GM12801 (cell line): ENCODE measurements around the gene IFITM1.

Experiments used
- CTCF ChIP-seq: IDR thresholded peaks from one replicate; pipeline ENCODE4 v1.5.1; 2011; ENCODE audit warnings: control low read depth; ENCODE audit not compliant: insufficient read length; ENCODE audit errors: extremely low read depth

IFITM1 gene

DNA sequence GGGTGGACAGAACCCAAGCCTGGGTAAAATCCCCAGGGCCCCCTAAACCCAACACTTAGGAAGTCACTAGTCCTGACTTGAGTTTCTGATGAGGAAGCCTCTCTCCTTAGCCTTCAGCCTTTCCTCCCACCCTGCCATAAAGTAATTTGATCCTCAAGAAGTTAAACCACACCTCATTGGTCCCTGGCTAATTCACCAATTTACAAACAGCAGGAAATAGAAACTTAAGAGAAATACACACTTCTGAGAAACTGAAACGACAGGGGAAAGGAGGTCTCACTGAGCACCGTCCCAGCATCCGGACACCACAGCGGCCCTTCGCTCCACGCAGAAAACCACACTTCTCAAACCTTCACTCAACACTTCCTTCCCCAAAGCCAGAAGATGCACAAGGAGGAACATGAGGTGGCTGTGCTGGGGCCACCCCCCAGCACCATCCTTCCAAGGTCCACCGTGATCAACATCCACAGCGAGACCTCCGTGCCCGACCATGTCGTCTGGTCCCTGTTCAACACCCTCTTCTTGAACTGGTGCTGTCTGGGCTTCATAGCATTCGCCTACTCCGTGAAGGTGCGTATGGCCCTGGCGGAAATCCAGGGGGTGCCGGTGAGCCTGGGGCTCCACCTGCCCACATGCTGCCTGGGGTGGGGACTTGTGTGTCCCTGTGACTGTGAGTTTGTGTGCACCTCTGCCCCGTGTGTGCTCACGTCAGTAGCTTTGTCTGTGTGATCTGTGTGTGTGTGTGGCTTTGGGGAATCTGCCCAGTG, at the start of gene IFITM1:
Gene IFITM1, plus strand, starts transcription at position 254 of the 767 bp plus-strand sequence. Its CDS starts 131 bp downstream, at position 385.
- TF ChIP-seq CTCF = no peak

DNA sequence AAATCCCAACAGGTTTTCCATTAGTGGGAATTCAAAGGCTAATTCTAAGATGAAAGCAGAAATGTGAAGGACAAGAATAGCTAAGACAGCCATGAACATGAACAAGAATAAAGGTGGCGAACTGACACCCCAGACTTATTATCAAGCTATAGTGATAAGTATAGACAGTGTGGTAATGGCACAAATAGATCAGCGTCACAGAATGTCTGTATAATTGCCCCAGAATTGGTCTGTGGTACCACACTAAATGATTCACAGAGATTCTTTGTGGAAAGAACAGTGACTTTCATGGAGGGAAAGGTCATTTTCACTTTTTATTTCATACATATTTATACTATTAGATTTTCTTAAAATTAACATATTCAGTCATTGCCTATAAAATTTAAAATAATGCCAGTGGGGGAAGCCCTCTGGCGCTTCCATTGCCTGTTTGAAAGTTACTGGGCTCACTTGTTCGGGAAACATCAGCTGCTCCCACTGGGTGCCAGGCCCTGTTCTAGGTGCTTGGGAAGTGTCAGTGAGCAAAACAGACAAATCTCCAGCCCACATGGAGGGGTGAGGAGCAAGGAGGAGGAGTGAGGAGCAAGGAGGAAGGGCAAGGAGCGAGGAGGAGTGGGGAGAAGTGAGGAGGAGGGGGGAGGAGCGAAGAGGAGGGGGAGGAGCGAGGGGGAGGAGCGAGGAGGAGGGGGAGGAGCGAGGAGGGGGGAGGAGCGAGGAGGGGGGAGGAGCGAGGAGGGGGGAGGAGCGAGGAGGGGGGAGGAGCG, 47.0 kb upstream of the IFITM1 start:
- TF ChIP-seq CTCF = no peak

GRCh38 chr11:267491-267994, 46.3 kb upstream of the IFITM1 start:
- no peak for TF ChIP-seq CTCF

GRCh38 chr11:269146-269890, 44.5 kb upstream of the IFITM1 start:
- TF ChIP-seq CTCF = no peak

DNA sequence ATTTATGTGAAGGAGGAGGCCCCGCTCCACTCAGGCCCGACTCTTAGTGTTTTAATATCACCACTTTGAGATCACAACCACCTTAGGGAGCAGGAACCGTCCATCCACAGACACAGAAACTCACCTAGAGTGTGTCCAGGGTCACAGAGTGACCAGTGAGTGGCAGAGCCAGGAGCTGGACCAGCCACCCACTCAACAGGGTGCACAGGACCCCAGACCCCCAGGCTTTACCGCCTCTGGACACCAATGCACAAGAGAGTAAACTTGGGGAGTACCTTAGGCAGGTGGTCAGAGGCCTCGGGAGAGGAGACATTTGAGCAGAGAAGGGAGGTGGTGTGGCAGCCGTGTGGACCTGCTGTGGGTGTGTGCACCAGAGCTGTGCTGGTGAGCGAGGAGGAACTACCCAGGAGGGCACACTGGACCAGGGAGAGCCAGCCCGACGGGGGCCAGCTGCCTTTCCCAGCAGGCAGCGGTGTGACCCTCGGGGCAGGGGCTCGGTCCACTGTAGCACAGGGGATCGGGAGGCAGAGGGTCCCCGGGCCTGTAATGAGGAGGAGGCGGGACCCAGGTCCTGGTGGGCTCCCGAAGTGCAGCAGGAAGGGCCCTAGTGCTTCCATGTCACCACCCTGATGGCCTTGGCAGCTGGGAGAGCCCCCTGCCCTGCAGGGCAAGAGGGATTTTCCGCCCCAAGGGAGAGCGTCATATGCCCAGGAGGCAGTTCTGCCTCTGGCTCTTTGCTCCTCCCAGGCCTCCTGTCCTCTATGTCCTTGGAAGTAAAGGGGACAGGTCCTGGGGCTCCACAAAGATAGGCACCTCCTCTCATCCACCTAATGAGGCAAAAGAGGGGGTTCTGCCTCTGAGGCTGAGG, 43.2 kb upstream of the IFITM1 start:
- TF ChIP-seq CTCF = no peak

DNA sequence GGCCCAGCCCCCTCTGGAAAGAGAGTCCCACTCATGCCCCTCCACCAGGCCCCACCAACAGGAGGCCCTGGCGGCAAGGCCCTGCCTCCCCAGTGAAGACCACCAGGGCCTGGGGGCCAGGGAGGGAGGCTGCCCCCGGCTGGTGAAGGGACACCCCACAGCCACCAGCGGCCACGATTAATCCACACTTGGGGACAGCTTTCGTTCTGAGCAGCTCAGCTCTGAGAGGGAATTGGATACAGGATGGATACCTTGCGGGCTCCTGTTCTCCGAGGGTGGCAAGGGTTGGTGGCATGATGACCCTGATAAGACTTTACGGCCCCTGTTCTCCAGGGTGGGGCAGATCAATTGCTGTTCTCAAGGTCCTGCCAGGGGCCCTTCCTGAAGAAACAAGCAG, 42.5 kb upstream of the IFITM1 start:
- no peak for TF ChIP-seq CTCF
